A172 (cell line): ENCODE results near the gene MESD. TPM values are rescaled to one million over a fixed set of nuclear protein-coding genes. Genes with fewer than 3 reads are reported as not detected.
A peak's percentile ranks its signal among the peaks of the same experiment; 100 is the strongest.
"Not testable (repeated sequence)": the region's sequence is repeated elsewhere in the genome, so short reads cannot be mapped to it uniquely, and the experiment has no call there.

Experiments used
- DNase-seq: peaks from one replicate; pipeline ENCODE4 v3.0.0-alpha.2; 2015; ENCODE audit warnings: low spot score
- total RNA-seq: library from RNA; depleted of rRNA; stranded (reverse); fragments of >200 nt; shearing (Covaris generic); gene quantifications from 2 replicates; pipeline ENCODE4 v1.2.3, GENCODE V29; 2014

The MESD gene
- total RNA-seq, 1 experiment from 2014 or later = 20.2 TPM

GRCh38 chr15:80966431-80967197 is 23.0 kb downstream of the MESD start:
- DNase-seq = no peak

GRCh38 chr15:80965454-80965853 is 24.2 kb downstream of the MESD start:
- not testable (repeated sequence) for DNase-seq

GRCh38 chr15:80958818-80959495 is 30.7 kb downstream of the MESD start:
- DNase-seq = no peak

GRCh38 chr15:80957976-80958375 is 31.6 kb downstream of the MESD start:
- no peak for DNase-seq

GRCh38 chr15:80957556-80957955 is 32.1 kb downstream of the MESD start:
- no peak for DNase-seq

- peak; percentile 95 for DNase-seq
These were observed 33.8 kb downstream of the MESD start for GRCh38 chr15:80955571-80956452.

- DNase-seq = no peak
These were observed 35.5 kb downstream of the MESD start for GRCh38 chr15:80953953-80954778.

GRCh38 chr15:80953001-80953952 is 36.3 kb downstream of the MESD start:
- DNase-seq = no peak

- DNase-seq = no peak
These were observed 37.7 kb downstream of the MESD start for GRCh38 chr15:80951941-80952340.

GRCh38 chr15:80950291-80951078 is 39.1 kb downstream of the MESD start:
- DNase-seq = no peak

- DNase-seq = no peak
These were observed 39.9 kb downstream of the MESD start for GRCh38 chr15:80949756-80950155.

GRCh38 chr15:80948651-80949292 is 40.8 kb downstream of the MESD start:
- no peak for DNase-seq

- DNase-seq = no peak
These were observed 43.0 kb downstream of the MESD start for GRCh38 chr15:80946576-80946975.

- no peak for DNase-seq
These were observed 44.0 kb downstream of the MESD start for GRCh38 chr15:80945605-80946004.

- no peak for DNase-seq
These were observed 44.8 kb downstream of the MESD start for GRCh38 chr15:80944818-80945217.

GRCh38 chr15:80942746-80943565 is 46.7 kb downstream of the MESD start:
- DNase-seq = no peak

GRCh38 chr15:80942266-80942665 is 47.4 kb downstream of the MESD start:
- no peak for DNase-seq

GRCh38 chr15:80940851-80941250 is 48.8 kb downstream of the MESD start:
- DNase-seq = no peak
